ENCODE data around the gene NPC1. TPM values are rescaled to one million over a fixed set of nuclear protein-coding genes. Genes with fewer than 3 reads are reported as not detected.
"Not testable (repeated sequence)": the region's sequence is repeated elsewhere in the genome, so short reads cannot be mapped to it uniquely, and the experiment has no call there.

Gene NPC1
- total RNA-seq, 2 experiments from 2014 or later = 54.5 to 55.3 TPM

GRCh38 chr18:23528580-23529472, 57.5 kb downstream of the NPC1 start:
- DNase-seq = no peak
- Mint-ChIP-seq H3K4me3 (no peak overlapping the region), H3K27me3 (no peaks in the 10 kb centered on the region), H3K27ac (no peak overlapping the region), H3K36me3 (peaks cover 8% of the 10 kb centered on the region), H3K4me1 (peaks cover 2% of the 10 kb centered on the region), H3K9me3 (no peaks in the 10 kb centered on the region)
- POLR2A ChIA-PET = no interaction called here
- ATAC-seq (ENCODE audit: low read depth) = no peak

- ATAC-seq (ENCODE audit: low read depth) (no peak), DNase-seq (no peak)
- POLR2A ChIA-PET = interaction anchor here (1.1 kb wide), 1 partner anchor 14 kb away, joined by 4 read pairs; no protein-coding TSS in a partner anchor
- Mint-ChIP-seq H3K9me3 (no peaks in the 10 kb centered on the region), H3K36me3 (peaks cover 8% of the 10 kb centered on the region), H3K4me1 (peaks cover 4% of the 10 kb centered on the region), H3K27me3 (no peaks in the 10 kb centered on the region), H3K4me3 (no peak overlapping the region), H3K27ac (no peak overlapping the region)
Observed at GRCh38 chr18:23526501-23527063, 59.7 kb downstream of the NPC1 start.

GRCh38 chr18:23524213-23524707, 62.0 kb downstream of the NPC1 start:
- no peak for ATAC-seq (ENCODE audit: low read depth)
- POLR2A ChIA-PET = interaction anchor here (0.6 kb wide), 1 partner anchor 18 kb away, joined by 3 read pairs; no protein-coding TSS in a partner anchor

GRCh38 chr18:23523429-23524212, 62.7 kb downstream of the NPC1 start:
- Mint-ChIP-seq H3K36me3 (peaks cover 23% of the 10 kb centered on the region), H3K4me3 (no peak overlapping the region), H3K27ac (no peak overlapping the region), H3K4me1 (peaks cover 4% of the 10 kb centered on the region), H3K27me3 (no peaks in the 10 kb centered on the region), H3K9me3 (no peaks in the 10 kb centered on the region)
- ATAC-seq (ENCODE audit: low read depth) (no peak), DNase-seq (no peak)
- POLR2A ChIA-PET = interaction anchor here (0.6 to 1.7 kb wide), 3 partner anchors 19 to 608 kb away, joined by 3 to 4 read pairs (median 4); no protein-coding TSS in a partner anchor

More at GRCh38 chr18:23524213-23524707, 62.0 kb downstream of the NPC1 start:
- peaks cover 4% of the 10 kb centered on the region for H3K4me1 Mint-ChIP-seq
- DNase-seq = no peak
- no peak overlapping the region for H3K4me3 Mint-ChIP-seq
- peaks cover 23% of the 10 kb centered on the region for H3K36me3 Mint-ChIP-seq
- H3K27me3 Mint-ChIP-seq = no peaks in the 10 kb centered on the region
- H3K27ac Mint-ChIP-seq = no peak overlapping the region
- no peaks in the 10 kb centered on the region for H3K9me3 Mint-ChIP-seq

GRCh38 chr18:23521907-23522306, 64.4 kb downstream of the NPC1 start:
- POLR2A ChIA-PET = interaction anchor here (1.7 kb wide), 1 partner anchor 21 kb away, joined by 4 read pairs; no protein-coding TSS in a partner anchor
- Mint-ChIP-seq H3K36me3 (peaks cover 25% of the 10 kb centered on the region), H3K27ac (no peak overlapping the region), H3K9me3 (no peaks in the 10 kb centered on the region), H3K4me3 (no peak overlapping the region), H3K4me1 (peaks cover 4% of the 10 kb centered on the region), H3K27me3 (no peaks in the 10 kb centered on the region)
- no peak for DNase-seq
- ATAC-seq (ENCODE audit: low read depth) = no peak

DNA sequence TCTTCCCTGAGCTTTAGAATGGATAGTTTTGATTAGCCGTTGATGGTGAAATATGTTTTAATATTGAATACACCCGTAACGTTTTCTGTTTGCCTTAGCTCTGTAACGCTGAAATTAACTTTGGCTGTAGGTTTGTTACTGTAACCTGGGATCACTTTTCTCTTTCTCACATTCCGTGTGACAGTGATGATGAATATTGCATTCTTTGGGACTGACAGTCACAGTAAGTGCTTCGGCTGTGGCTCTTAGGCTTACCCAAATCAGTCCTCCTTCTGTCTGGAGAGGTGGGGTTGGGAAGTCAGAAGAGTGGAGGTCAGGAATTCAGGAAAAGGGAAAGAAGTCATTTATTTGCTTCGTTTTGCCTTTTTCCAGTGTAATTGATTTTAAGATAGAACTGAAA, 65.0 kb downstream of the NPC1 start:
- H3K27me3 Mint-ChIP-seq = no peaks in the 10 kb centered on the region
- POLR2A ChIA-PET = interaction anchor here (0.6 kb wide), 1 partner anchor 22 kb away, joined by 3 read pairs; no protein-coding TSS in a partner anchor

DNA sequence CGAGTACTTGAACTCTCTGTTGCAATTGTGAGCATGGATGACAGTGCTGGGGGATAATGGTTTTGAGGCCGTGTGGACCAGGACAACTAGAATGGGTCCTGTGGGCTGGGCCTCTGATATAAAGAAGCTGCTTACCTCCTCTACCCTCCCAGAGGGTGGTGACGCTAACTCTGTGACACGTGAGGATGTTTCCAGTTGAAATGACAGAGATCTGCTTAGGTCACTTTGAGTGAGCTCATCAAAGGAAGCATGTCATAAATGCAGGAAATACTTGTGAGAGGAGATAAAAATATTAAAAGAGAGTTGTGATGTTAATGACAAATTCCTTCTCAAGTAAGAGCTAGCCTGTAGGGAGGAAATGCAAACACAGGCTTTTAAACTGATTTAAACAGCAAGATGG, 66.6 kb downstream of the NPC1 start:
- Mint-ChIP-seq H3K36me3 (peaks cover 21% of the 10 kb centered on the region), H3K4me3 (no peak overlapping the region), H3K27me3 (no peaks in the 10 kb centered on the region), H3K9me3 (no peaks in the 10 kb centered on the region), H3K4me1 (peaks cover 8% of the 10 kb centered on the region), H3K27ac (no peak overlapping the region)
- DNase-seq (no peak), ATAC-seq (ENCODE audit: low read depth) (no peak)
- POLR2A ChIA-PET = no interaction called here

More for the DNA sequence above, 65.0 kb downstream of the NPC1 start:
- no peak overlapping the region for H3K4me3 Mint-ChIP-seq
- H3K9me3 Mint-ChIP-seq = no peaks in the 10 kb centered on the region
- no peak for DNase-seq
- no peak overlapping the region for H3K27ac Mint-ChIP-seq
- H3K36me3 Mint-ChIP-seq = peaks cover 22% of the 10 kb centered on the region
- H3K4me1 Mint-ChIP-seq = peaks cover 4% of the 10 kb centered on the region
- no peak for ATAC-seq (ENCODE audit: low read depth)

GRCh38 chr18:23515911-23516546, 70.3 kb downstream of the NPC1 start:
- no peak overlapping the region for H3K4me3 Mint-ChIP-seq
- H3K27me3 Mint-ChIP-seq = no peaks in the 10 kb centered on the region
- H3K4me1 Mint-ChIP-seq = peaks cover 23% of the 10 kb centered on the region
- peak overlapping the region; percentile 49 for H3K27ac Mint-ChIP-seq
- no peaks in the 10 kb centered on the region for H3K9me3 Mint-ChIP-seq
- POLR2A ChIA-PET = interaction anchor here (0.5 to 1.8 kb wide), 4 partner anchors 59 to 545 kb away, joined by 3 to 7 read pairs (median 4); partner anchors contain the start of gene NPC1
- peak; percentile 65 for DNase-seq
- ATAC-seq (ENCODE audit: low read depth) = peak; percentile 96
- H3K36me3 Mint-ChIP-seq = peaks cover 31% of the 10 kb centered on the region

GRCh38 chr18:23512641-23513040, 73.7 kb downstream of the NPC1 start:
- Mint-ChIP-seq H3K27me3 (no peaks in the 10 kb centered on the region), H3K4me3 (peak overlapping the region; percentile 58), H3K9me3 (no peaks in the 10 kb centered on the region), H3K36me3 (peaks cover 34% of the 10 kb centered on the region), H3K4me1 (peaks cover 30% of the 10 kb centered on the region), H3K27ac (peak overlapping the region; percentile 76)
- DNase-seq (no peak), ATAC-seq (ENCODE audit: low read depth) (no peak)
- POLR2A ChIA-PET = no interaction called here

- Mint-ChIP-seq H3K27ac (peak overlapping the region; percentile 76), H3K4me1 (peaks cover 32% of the 10 kb centered on the region), H3K36me3 (peaks cover 34% of the 10 kb centered on the region), H3K4me3 (peak overlapping the region; percentile 58)
- ATAC-seq (ENCODE audit: low read depth); POLR2A ChIA-PET; H3K9me3 Mint-ChIP-seq; DNase-seq; H3K27me3 Mint-ChIP-seq: not testable (repeated sequence)
Observed at GRCh38 chr18:23512216-23512615, 74.1 kb downstream of the NPC1 start.

DNA sequence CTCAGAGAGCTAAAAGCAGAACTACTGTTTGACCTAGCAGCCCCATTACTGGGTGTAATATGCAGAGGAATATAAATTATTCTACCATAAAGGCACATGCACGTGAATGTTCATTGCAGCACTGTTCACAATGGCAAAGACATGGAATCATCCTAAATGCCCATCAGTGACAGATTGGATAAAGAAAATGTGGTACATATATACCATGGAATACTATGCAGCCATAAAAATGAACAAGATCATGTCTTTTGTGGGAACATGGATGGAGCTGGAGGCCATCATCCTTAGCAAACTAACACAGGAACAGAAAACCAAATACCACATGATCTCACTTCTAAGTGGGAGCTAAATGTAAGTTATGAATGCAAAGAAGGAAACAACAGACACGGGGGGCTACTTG, 75.4 kb downstream of the NPC1 start:
- H3K4me3 Mint-ChIP-seq; H3K9me3 Mint-ChIP-seq; POLR2A ChIA-PET; ATAC-seq (ENCODE audit: low read depth); H3K27me3 Mint-ChIP-seq; DNase-seq: not testable (repeated sequence)
- H3K36me3 Mint-ChIP-seq = peaks cover 34% of the 10 kb centered on the region
- peaks cover 33% of the 10 kb centered on the region for H3K4me1 Mint-ChIP-seq
- peak overlapping the region; percentile 48 for H3K27ac Mint-ChIP-seq

GRCh38 chr18:23506393-23506792, 79.9 kb downstream of the NPC1 start:
- ATAC-seq (ENCODE audit: low read depth) = no peak

More at GRCh38 chr18:23506393-23506792, 79.9 kb downstream of the NPC1 start:
- DNase-seq = no peak
- H3K27me3 Mint-ChIP-seq = no peaks in the 10 kb centered on the region
- H3K36me3 Mint-ChIP-seq = peaks cover 27% of the 10 kb centered on the region
- no peak overlapping the region for H3K27ac Mint-ChIP-seq
- peaks cover 38% of the 10 kb centered on the region for H3K4me1 Mint-ChIP-seq
- H3K9me3 Mint-ChIP-seq = no peaks in the 10 kb centered on the region
- H3K4me3 Mint-ChIP-seq = no peak overlapping the region
- POLR2A ChIA-PET = no interaction called here
